Embryonic facial prominence (tissue), 1 donor: ENCODE results near the gene UBE2E2.

Source experiments
- DNase-seq: peaks from one replicate; pipeline ENCODE4 v3.0.0-alpha.2; 2016; ENCODE audit errors: extremely low spot score

The UBE2E2 gene

DNA sequence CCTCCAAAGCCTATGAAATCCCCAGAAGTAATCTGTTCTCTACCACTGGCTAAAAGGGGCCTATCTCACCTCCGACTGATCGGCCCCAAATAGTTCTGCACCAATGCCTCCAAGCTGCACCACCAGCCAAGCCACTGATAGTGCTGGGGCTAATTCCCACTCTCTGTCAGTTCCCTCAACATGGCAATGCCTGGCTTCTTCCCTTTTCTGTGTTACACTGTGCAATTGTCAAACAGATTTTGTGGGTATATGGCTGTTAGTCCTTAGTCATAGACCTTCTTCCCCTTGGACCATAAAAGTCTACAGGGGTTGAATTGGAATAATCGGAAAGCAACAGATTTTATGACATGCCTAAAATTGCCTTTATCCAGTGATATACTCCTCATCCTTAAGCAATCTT is 9.3 kb upstream of the UBE2E2 start:
- no peak for DNase-seq

DNA sequence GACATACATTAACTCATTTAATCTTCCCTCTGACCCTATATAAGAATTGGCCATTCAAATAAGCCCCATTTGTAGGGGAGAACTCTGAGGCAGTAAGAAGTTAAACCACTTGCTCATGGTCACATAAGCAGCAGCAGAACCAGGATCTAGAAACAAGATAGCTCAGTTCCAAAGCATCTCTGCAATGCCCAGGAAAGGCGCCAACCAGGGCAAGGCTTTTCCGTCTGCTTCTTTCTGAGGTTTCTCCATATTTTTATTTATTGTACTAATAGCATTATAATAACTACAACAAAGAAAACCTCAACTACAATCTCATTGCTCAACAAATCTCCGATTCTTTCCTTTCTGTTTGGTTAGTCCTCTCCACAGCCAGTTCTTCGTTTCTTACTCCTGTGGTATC is 4.3 kb upstream of the UBE2E2 start:
- DNase-seq, result no peak

DNA sequence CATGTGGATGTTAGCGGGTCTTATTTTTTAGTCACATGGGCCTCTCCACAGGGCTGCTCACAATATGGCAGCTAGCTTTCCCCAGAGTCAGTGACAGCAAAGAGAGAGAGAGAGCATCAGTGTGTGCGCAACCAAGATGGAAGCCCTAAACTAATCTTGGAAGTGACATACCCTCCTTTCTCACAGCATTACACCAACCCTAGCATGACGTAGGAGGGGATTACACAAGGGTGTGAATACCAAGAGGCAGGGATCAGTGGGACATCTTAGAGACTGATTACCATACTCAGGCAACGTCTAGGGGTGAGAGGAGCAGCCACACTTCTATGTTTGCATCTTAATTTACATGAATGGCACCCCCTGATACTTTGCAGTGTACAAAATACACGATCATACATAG is 3.5 kb upstream of the UBE2E2 start:
- no peak for DNase-seq

DNA sequence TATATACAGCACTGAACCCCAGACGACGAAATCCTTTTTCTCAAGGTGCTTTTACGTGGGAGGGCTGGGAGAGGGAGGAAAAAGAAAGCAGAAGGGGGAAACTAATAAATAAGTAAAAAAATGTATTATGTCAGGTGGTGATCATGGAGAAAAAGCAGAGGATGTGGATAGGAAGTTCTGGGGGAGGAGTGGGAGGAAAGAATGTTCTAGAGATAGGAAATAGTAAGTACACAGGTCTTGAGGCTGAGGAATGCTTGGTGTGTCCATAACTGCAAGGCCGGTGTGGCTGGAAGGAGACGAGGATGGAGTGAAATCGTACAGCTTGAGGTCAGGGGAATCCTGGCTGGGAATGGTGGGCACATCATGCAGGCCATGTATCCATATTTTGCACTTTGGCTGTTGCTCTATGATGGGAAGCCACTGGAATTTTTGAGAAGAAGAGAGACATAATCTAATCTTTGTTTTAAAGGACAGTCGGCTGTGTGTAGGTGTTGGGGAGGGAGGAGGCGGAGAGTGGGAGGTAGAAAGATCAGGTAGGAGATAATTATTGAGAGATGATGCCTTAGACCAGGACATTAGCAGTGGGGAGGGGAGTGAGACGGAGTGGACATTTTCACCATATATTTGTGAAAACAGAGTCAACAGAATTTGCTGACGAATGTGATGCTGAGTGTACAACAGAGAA is 1.8 kb upstream of the UBE2E2 start:
- no peak for DNase-seq

DNA sequence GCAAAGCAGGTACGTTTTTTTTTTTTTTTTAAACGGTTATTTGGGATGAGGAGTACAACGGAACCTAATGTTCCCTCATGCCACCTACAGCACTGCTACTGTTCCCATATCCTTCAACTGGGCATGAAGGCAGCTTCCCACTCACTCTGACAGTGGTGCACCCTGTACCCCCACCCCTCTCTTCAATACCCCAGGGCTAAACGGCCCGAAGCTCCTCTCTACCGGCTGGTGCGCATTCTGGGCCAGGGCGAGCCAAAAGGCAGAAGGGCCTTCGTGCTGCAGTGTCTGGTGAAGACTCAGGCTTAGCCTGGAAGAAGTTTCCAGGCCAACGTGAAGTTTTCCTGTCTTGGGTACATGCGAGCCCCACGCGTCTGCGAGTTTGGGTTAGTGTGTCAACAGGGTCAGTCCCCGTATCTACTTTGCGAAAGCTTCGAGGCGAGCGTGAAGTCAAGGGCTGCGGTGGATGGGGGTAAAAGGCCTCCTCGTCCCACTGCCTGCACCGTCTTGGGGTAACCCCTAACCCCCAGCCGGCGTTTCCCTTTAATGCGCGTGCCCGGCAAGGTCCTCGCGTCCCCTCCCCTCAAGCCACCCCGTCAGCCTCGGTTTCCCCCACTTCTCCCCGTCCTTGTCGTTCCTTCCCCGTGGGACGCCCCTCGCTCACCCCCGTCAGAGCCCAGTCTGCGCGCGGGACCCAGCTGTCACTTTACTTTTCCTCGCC is 765 bp upstream of the UBE2E2 start:
- DNase-seq, result no peak

DNA sequence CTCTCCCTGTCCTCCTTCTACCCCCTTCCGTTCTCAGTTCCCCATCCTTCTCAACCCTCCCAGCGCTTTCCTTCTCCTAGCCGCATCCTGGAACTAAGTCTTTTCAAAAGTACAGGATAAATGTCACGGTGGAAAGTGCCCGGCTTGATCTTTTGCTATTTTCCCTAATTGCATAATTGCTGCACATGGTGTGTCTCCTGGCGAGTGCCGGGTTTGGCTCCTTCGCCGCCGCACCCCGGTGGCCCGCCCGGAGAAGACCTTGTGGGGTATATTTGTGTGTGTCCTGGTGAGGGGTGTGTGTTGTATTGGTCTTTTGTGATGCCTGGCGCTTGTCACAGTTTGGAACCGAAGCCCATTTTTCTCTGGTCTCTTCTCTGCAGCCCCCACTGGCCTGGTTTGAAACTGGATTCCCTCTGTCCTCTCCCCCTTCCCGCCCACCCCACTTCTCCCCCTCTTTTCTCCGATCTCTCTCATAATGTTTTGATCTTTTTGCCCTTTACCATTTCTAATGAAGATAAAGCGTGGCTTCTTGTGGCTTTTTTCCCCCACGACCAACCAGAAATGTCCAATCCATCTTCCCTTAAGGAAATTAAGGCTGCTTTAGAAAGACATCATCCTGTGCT is 692 bp downstream of the UBE2E2 start:
- no peak for DNase-seq

DNA sequence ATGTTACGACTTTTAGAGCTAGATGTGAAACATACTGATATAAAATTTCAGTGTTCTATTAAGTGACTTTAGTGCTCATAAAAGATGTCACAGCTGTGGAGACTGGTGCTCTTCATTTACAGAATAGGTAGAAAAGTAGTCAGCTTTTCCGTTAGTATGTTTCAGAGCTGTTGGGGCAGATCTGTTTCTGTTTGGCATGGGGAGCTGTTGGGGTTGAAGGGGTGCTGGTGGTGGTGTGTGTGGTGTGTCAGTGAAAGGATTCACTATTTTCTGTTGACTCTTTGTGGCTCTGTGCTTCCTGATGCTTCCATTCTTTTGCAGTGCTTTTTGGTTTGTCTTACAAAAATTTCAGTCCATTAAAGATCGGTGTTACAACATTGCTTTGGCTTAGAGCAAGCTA is 3.2 kb downstream of the UBE2E2 start:
- DNase-seq, result no peak

DNA sequence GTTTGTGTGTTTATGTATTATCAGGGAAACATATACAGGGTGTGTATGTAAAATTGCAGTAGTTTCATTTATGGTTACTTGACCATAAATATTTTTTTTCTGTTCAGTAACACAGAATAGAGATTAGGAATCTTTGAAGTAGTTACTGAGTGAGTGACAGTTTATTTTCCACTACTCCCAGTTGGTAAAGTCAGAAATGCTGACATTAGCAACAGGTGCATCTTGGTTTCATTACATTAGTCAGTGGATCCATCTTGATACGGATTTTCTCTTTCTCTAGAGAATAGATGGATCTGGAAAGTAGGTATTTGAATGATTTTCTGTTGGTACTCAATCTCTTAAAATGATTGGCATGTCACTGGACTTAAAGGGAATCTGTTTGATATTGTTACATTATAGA is 6.0 kb downstream of the UBE2E2 start:
- no peak for DNase-seq

DNA sequence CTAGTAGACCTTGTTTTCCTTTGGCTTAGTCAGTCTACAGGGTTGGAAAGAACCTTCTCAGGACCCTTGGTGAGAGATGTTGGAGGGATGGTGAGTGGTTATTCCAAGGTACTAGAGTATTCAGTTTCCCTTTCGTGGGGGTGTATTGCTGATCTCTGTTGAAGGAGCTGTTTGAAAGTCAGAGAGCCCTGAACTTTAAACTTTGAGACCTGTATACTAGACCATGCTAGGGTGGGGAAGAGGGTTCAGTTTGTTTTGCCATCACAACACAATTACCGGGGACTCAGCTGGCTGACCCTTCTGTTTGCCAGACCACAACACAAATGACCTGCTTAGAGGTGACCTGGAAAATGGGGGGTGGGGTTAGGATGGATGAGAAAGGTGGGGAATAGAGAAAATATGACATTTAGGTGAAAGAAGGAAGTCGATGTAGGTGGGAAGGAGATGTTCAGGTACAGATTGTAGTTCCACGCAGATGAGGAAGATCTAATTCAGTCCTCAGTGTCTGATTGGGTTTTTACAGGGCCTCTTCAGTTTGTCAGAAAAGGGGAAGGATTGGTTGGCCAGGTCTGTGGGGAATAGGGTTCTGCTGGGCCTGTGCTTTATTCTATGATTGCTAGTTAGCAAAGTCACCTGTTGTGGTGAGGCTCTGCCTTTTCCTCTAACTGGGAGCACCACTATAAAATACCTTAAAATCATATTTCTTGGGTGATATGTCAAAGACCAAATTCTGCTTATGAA is 6.8 kb downstream of the UBE2E2 start:
- no peak for DNase-seq

DNA sequence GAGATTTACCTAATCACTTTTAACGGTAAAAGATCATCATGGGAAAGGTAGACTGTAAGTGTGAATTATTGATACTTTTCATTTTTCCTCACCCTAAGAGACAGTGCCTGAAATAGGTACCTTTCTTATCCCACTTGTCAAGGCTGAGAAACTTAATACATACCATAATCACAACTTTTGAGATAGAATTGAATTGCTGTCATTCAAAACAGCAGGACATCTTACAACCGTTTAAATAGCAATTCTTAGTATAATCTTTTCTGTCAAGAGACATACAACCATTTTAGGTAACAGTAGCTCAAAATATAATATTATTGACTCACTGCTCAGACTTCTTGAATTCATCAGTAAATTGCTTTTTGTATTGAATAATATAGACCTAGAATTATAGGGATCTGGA is 10.7 kb downstream of the UBE2E2 start:
- no peak for DNase-seq

DNA sequence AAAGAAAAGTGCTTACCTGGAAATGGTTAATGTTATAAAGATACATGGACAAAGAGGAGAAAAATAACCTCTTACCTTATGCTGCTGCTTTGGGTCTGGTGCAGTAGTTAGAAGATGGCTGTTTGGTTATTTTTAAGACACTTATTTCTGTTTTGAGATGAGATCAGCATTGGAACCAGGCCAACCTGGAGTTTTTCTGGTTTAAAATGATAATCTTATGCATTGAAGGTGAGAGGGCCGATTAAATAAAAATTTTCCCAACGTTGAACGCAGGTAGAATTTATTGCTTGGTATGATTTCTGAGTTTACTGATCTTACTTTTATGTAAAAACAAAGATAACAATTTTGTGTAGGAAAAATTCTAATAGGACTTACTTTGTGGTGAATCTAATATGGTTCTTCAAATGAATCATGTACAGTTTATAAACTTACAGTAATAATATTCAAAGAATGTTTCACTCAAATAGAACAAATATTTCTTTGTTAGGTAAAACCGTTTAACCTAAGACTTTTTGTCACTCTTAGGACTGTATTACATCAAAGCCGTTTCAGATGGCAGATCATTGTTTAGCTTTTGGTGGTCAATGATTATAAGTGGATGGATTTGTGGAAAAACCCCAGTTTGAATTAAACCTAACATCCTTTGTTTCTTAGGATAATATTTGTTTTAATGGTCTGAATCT is 14.9 kb downstream of the UBE2E2 start:
- no peak for DNase-seq

DNA sequence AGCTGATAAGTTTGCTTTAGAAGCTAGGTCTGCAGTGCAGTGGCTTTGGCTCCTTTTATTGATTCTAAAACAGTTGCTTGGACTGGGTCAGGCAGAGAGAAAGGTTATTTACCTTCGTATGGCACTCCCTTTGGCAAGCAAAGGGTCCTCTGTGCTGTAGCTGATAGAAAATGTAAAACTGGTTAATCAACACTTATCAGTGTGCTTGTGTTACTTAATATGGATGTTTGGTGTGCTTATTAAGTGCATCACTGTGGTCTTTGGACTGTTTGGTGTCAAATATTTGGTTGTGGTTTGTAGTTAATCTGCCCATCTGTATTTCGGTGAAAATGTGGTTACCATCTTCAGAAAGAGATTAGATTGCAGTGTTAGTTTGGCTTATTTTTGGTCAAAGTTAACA is 16.0 kb downstream of the UBE2E2 start:
- no peak for DNase-seq

DNA sequence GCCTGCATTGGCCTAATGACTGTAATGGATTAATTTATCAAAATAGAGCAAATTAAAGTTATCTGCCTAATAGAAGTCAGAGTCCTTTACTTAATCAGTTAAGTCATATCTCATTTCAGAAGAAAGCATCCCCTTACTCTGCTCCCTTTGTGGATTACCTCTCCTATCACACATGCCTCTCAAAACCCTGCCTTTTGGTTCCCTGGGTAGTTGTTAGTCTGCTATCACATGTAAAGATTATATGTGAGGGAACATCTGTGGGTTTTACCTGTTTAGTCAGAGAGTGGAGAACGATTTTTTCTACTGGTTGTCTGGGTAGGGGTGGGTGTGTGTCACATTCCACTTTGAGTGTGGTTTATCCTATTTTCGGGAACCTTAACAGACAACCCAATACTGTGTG is 16.4 kb downstream of the UBE2E2 start:
- DNase-seq, result no peak

DNA sequence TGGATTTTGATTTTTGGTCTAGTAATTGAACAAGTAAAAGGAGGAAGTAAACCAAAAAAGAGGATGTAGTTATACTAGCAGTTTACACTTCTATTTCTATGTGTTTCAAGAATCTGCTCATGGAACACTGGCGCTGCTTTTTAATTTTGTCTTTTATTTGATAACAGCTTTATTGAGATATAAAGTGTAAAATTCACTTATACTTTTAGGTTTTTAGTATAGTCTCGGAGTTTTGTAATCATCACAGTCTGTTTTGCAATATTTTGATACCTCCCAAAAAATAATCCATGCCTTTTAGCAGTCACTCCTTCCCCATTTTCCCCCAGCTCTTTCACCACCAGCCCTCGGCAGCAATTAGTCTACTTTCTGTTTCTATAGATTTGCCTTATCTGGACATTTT is 18.0 kb downstream of the UBE2E2 start:
- no peak for DNase-seq

DNA sequence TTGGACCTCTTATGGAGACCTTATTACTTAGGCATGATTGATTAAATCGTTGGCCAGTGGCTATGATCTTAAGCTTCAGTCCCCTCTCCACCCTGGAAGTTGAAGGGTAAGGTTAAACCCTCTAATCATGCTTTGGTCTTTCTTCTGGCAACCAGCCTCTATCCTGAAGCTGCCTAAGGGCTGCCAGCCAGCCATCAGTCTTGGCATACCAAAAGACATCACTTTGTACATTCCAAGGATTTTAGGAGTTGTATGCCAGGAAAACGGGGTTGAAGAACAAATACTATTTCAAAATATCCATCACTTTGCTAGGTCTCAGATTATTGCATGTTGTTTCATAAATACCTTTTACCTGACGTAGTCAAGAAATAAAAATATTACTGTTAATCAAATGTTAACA is 28.9 kb downstream of the UBE2E2 start:
- DNase-seq, result no peak

DNA sequence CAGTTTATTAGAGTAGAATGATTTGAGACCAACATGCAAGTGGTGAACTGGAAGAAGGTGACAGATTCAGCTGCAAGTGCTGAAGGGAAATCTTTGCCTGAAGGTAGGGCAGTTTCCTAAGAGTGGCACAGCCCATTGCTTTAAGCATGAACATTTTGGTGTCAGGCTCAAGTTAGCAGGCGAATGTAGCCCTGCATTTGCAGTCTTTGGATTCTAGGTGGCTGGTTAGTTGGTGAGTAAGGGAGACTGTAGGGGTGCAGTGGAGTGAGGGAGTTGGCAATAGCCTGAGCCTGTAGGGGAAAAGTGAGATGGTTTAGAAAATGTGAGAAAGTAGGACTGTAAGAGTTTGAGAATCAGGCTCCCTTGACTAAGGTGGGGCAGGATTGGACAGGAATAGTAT is 29.7 kb downstream of the UBE2E2 start:
- no peak for DNase-seq

DNA sequence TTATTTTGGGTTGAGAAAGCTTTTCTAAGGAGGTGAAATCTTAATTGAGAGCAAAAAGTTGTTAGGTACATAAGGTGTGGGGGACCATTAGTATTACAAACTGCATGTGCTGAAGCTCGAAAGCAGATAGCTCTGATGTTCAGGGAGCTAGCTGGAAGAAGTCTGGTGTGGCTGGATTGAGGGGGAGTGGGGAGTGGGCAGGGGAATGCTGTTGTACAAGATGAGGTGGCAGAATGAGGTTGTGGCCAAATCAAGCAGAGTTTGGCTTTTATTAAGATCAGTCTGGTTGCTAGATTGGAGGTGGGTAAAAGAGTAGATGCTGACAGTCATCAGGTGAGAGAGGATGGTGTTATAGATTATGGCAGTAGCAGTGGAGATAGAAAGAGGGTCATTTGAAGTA is 32.1 kb downstream of the UBE2E2 start:
- DNase-seq, result no peak

DNA sequence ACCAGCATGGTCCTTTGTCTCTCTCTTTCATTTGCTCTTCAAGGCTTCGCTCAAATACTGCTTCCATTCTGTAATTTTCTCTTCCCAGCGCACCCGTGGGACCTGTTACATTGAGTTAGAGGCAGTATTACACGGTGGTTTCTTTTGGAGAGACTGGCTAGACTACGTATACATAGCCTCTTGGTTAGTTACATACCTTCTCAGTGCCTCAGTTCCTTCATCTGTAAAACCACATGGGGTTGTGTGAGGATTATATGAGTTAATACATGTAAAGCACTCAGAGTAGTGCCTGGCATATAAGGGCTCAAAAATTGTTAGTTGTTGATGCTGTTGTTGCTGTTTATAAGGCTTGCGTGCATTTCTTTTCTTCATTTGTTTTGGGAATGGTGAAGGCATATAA is 33.8 kb downstream of the UBE2E2 start:
- no peak for DNase-seq

DNA sequence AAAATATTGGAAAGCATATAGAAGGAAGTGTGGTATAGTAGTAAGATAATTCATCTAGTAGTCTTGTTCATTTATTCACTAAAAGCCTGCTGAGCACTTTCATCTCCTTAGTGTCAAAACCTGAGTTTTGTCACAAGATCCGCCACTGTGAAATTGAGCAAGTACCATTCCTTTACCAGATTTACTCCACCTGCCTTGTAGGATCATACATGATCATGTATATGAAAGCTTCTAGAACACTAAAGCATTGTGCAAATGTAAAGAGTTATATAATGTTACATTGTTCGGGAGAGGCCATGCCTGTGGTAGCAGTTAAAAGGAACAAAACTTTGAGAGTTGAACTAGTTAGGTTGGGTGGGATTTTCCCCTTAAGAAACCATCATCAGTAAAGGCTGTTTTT is 35.0 kb downstream of the UBE2E2 start:
- DNase-seq, result no peak

DNA sequence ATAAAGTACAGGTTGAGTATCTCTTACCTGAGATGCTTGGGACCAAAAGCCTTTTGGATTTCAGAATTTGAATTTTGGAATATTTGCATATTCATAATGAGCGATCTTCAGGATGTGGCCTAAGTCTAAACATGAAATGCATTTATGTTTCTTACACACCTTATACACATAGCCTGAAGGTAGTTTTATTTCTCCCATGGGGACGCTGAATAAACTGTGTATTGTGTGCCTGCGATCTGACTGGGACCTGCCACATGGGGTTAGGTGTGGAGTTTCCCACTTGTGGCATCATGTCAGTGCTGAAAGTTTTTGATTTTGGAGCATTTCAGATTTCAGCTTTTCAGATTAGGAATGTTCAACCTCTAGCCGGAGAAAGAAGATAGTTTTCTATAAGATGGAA is 35.5 kb downstream of the UBE2E2 start:
- no peak for DNase-seq

DNA sequence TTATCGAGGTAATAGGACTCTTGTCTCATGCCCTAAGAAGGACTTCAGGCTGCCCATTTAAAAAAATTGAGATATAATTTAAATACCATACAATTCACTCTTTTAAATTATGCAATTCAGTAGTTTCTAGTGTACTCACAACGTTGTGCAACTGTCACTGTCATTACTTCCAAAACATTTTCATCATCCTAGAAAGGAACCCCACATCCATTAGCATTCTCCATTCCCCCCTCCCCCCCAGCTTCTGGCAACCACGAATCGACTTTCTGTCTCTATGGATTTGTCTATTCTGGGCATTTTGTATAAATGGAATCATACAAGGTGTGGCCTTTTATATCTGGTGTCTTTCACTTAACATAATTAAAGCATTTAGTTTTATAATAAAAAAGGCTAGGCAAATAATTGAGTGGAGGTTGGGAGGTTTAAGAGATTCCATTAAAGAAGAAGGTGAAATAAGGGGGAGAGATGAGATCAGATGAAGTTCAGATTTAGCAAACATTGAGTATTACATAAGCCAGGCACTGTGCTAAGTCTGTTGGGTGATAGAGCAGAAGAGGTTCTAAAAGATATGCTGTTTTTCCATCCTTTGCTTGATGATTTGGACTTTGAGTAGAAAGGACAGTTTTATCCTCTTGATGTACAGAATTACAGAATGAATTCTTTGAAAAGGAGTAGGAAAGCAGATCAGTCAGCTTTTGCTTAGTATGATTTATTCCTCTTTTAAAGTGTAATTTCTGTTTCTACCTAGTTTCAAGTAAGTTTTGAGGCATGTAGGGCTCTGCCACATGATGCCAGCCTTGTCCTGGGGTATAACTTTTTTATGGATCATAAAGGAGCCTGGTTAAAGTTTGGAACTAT is 36.3 kb downstream of the UBE2E2 start:
- DNase-seq, result no peak
